Measurements from ENCODE around the gene OR2Z1.

The OR2Z1 gene, protein sequence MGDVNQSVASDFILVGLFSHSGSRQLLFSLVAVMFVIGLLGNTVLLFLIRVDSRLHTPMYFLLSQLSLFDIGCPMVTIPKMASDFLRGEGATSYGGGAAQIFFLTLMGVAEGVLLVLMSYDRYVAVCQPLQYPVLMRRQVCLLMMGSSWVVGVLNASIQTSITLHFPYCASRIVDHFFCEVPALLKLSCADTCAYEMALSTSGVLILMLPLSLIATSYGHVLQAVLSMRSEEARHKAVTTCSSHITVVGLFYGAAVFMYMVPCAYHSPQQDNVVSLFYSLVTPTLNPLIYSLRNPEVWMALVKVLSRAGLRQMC

DNA sequence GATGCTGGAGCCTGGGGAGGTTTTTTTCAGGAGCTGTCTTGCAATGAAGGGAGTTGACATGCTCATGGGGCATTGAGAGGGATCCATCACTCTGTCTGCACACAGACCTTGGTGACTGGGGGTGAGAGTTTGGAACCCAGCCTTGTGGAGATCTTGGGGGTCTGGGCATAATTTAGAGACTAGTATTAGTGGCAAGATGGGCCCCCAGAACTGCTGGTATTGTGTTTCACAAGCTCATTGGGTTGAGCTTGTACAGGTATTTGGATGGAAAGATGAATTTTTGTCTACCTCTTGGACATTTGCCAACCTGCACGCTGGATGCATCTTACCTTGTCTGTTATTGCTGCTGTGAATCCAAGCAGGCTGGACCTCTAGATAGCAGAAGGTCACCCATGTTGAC, at the start of gene OR2Z1:
OR2Z1 (plus strand) TSS at position 301 of the 400 bp plus-strand sequence. CDS start 9,395 bp downstream, outside the sequence.
- in situ Hi-C loops (cut with MboI; ENCODE audit: low sequenced_read_pairs), result no loop called here

DNA sequence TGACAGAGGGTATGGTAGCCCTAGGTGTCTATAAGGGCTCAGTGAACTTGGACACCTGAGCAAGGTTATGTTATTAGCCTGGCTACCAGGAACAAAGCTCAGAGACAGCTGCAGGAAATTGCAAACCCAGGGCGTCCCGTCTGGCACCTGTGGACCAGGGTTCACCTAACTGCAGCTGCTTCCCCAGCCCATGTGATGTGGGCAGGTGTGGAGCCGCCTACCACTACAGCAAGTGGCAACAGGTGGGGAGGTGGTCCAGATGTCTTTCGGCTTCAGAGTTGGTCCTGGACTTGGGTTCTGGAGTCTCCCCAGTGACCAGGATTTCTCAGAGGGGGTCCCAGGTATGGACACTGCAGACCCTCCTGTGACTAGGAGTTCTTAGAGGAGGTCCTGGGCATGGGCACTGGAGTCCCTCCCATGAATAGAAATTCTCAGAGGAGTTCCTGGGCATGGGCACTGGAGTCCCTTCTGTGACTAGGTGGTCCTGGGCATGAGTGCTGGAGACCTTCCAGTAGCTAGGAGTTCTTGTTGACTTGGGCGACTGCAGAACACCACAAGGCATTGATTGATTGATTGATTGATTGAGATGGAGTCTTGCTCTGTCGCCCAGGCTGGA, 48.0 kb upstream of the OR2Z1 start:
- in situ Hi-C loops (cut with MboI; ENCODE audit: low sequenced_read_pairs), result no loop called here

DNA sequence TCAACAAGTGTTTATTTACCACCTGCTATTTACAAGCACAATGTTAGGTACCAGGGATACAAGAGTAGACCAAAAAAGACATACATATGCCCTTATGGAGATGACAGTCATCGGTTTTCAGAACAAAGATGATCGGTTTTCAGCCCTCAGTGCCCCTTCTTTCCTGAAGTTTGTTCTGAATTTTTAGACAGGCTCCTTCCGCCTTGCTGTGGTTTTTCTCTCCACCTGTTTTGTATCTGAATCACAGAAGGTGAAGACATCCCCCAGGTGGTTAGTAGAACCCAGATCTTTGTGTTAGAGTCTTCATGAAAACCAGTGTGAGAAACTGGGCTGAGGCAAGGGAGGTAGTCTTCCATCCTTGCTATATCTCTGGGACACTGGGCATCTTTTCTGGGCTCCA, 46.4 kb upstream of the OR2Z1 start:
- in situ Hi-C loops (cut with MboI; ENCODE audit: low sequenced_read_pairs), result no loop called here

DNA sequence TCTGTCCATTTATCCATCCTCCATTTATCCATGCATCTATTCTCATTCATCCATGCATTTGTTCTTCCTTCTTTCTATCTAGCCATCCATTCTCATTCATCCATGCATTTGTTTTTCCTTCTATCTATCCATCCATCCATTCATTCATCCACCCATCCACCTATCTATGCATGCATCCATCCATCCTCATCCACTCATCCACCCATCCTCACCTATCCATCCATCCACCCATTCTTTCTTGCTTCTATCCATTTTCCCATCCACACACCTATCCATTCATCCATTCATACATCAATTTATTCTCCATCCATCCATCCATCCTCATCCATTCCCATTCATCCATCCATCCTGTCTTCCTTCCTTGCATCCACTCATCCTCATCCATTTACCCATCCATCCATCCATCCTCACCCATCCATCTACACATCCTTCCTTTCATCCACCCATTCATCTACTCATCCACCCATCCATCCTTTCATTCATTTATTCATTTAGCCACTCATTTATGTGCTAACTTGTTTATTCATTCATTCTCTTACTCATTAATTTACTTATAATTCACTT, 43.1 kb upstream of the OR2Z1 start:
- in situ Hi-C loops (cut with MboI; ENCODE audit: low sequenced_read_pairs), result no loop called here

DNA sequence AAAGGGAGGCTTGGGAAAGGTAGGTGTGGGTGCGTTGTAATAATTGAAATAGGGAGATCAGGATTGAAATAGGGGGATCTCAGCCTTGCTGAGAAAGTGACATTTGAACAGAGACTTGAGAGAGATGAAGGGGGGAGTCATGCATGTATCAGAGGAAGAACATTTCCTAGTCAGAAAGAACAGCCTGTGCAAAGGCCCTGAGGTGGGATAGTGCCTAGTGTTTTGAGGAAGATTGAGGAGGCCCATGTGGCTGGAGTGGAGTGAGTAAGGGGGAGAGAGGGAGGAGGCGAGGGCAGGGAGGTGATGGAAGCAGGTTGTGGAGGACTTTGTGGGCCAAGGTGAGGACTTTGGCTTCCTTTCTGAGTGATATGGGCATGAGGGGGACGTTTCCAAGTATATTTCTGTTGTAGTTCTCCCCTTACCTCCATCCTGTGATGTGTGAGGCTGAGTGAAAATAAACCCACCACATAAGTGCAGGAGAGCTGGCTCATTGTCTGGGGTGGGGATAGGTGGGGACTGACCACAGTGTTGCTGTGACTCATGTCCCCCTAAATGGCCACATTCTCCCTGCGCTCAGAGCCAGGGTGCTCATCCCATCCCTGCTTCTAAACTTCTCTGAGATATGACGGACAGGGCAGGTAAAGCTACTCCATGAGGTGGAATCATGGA, 40.6 kb upstream of the OR2Z1 start:
- in situ Hi-C loops (cut with MboI; ENCODE audit: low sequenced_read_pairs), result loop anchor here (5.0 kb wide), 1 partner anchor 34 kb away; no protein-coding TSS in a partner anchor

DNA sequence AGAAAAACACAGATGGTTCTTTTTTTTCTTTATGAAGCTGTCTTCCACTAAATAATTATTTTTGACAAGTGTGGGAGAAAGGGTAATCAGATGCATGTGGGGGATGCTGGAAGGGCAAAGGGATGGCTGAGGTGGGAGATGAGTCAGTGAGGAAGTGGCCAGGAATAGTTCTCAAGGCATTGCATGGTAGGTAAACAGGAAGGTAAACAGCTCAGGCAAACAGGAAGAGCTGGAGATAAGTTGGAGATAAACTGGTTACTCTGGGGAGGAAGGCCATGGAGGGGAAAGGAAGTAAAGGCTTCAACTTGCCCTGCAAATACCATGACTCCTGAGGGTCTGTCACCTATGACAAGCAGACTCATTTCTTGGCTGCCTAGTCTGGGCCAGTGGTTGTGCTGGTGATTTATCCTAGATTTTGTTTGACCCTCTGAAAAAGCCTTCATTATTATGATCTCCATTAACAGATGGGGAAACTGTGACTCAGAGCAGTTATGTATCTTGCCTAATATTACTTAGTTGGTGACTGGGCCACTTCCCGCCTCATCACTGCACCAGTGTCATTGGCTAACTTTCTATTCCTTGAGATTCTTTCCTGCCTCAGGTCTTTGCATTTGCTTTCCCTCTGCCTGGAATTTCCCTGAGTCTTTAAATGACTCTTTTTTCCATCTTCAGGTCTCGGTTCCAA, 39.9 kb upstream of the OR2Z1 start:
- in situ Hi-C loops (cut with MboI; ENCODE audit: low sequenced_read_pairs), result loop anchor here (5.0 kb wide), 1 partner anchor 34 kb away; no protein-coding TSS in a partner anchor

DNA sequence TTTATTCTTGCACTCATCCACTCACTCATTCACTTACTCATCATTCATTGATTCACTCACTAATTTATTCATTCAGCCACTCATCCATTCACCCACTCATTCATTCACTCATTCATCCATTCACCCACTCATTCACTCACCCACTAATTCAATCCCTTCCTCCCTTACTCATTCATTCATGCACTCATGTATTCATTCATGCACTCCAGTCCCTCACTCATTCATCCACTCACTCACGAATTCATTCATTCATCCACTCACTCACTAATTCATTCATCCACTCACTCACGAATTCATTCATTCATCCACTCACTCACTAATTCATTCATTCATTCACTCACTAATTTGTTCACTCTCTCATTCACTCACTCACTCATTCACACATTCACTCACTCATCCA, 39.0 kb upstream of the OR2Z1 start:
- in situ Hi-C loops (cut with MboI; ENCODE audit: low sequenced_read_pairs), result loop anchor here (5.0 kb wide), 1 partner anchor 35 kb away; no protein-coding TSS in a partner anchor

DNA sequence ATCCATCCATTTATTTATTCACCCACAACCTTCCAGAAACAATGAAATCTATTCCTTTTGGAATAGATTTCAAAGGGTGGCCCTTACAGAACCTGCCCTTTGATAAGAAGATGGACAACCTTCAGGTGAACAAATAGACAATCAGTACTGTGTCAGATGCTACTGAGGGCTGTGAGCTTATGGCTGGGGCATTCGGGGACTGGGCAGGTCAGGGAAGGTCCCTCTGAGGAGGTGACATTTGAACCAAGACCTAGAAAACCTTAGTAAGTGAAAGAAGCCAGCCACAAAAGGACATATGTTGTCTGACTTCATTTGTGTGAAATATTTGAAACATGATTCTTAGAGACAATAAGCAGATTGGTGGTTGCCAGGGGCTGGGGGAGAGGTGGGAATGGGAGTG, 38.5 kb upstream of the OR2Z1 start:
- in situ Hi-C loops (cut with MboI; ENCODE audit: low sequenced_read_pairs), result loop anchor here (5.0 kb wide), 1 partner anchor 36 kb away; no protein-coding TSS in a partner anchor

DNA sequence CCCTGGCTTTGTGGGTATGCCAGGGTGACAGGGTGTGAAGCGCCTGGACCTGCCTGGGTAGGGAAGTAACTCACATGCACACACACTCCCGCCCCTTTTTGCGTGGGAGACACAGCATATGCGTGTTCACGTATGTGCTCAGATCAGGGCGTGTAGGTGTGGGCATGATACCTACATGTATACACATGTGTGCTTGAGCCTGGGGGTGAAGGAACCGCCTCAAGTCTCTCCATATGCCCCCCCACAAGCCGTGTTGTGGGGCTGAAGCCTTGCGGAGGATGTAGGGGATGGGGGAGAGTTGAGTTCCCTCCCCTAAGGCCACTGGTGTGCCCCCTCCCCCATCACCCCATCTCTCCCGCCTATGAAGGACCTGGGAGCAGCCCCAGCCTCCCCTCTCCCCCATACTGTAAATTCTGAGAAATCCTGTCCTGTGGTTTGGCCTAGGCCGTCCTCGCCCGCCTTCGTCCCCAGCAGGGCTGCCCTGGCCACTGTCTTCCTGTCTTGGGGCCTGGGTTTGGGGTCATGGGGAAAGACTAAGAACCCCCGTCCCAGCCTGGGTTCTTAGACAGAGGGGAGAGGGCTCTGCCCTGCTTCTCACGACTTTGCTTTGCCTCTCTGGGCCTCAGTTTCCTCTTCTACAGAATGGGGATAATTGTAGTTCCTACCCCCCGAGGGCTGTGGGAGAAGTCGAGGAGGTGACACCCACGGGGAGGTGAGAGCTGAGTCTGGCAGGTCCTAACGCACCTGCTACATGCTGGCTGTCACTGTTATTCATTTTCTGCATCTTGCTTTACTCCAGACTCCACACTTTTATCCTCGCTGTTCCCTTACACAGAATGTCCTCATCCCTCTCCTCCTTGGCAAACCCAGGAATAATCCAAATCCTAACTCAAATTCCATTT, 37.2 kb upstream of the OR2Z1 start:
- in situ Hi-C loops (cut with MboI; ENCODE audit: low sequenced_read_pairs), result loop anchor here (5.0 kb wide), 1 partner anchor 37 kb away; no protein-coding TSS in a partner anchor

DNA sequence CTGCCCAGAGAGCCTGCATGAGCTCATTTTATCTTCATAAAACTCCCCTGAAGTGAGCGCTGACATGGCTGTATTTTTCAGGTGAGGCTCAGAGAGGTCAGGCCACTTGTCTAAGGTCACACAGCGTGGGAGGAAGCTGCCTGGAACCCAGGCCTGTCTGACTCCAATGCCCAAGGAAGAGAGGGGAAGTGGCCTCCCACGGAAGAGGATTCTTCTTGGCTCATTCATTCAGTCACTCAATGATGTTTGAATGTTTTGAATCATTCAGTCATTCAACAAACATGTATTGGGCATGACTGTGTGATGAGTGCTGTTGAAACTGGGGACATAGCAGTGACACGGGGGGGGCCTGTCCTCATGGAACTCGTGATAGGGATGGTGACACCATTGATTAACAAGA, 34.9 kb upstream of the OR2Z1 start:
- in situ Hi-C loops (cut with MboI; ENCODE audit: low sequenced_read_pairs), result no loop called here

DNA sequence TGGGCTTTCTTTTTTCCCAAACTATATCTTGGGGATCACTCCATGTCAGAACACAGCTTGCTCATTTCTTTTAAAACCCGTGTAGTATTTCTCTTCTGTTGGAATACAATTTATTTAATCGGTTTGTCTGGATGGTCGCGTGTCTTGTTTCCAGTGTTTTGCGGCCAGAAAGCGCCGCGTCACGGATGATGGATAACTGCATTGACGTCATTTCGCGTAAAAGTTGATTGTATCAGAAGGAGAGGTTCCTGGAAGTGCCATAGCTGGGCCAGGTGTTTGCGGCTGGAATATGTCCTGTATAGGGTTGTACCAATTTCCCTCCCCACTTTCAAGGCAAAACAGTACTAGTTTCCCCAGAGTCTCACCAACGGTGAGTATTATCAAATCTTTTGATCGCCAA, 32.5 kb upstream of the OR2Z1 start:
- in situ Hi-C loops (cut with MboI; ENCODE audit: low sequenced_read_pairs), result no loop called here

DNA sequence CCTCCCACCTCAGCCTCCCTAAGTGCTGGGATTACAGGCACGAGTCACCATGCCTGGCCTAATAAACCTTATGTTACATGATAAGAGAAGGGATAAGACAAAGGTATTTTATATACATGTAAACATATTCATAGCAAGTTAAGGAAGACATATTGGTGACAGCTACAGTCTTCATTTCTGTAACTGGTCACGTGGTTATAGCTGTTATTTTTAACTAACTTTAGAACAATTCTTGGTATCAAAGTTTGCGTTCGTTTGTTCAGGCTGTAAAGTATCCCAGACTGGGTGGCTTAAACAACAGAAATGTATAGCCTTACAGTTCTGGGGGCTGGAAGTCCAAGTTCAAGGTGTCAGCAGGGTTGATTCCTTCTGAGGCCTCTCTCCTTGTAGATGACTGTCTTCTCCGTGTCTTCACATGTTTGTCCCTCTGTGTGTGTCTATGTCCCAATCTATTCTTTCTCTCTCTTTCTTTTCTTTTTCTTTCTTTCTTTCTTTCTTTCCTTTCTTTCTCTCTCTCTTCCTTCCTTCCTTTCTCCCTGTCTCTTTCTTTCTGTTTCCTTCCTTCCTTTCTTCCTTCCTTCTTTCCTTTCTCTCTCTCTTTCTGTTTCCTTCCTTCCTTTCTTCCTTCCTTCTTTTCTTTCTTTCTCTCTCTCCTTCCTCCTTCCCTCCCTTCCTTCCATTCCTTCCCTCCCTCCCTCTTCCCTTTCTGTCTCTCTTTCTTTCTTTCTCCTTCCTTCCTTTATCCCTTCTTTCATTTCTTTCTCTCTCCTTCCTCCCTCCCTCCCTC, 30.5 kb upstream of the OR2Z1 start:
- in situ Hi-C loops (cut with MboI; ENCODE audit: low sequenced_read_pairs), result no loop called here

DNA sequence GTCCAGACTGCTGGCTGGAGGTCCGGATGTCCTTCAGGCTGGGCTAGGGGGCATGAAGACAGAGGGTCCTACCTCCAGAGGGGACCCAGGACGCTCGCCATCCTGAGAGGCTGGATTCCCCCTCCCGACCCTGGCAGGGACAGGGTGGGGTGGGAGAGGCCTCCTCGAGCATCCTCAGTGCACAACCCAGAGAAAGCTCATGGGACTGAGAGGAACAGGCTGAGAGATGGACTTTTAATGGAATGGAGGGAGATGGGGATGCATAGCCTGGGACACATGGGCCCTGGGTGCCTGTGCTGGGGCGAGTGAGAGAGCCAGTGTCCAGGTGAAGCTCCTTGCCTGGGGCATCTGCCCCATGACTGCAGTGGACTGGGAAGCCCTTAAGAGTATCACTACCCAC, 25.9 kb upstream of the OR2Z1 start:
- in situ Hi-C loops (cut with MboI; ENCODE audit: low sequenced_read_pairs), result no loop called here

DNA sequence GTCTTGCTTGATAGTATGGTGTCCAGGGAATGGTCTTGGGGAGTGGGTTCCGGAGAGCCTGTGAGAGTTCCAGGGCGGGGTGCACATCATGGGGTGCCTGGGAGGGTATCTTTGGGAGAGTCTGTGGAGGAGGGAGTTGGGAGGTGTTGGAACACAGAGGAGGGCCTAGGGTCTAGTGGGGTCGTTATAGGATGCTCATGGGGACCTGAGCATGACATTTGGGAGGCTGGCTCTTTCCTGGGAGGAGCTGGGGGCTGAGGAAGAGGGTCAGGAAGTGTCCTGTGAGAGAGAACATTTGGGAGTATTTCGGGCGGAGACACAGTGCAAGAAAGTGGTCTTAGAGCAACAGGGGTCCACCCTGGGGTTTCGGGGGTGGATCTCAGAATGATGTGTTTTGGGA, 25.5 kb upstream of the OR2Z1 start:
- in situ Hi-C loops (cut with MboI; ENCODE audit: low sequenced_read_pairs), result no loop called here

DNA sequence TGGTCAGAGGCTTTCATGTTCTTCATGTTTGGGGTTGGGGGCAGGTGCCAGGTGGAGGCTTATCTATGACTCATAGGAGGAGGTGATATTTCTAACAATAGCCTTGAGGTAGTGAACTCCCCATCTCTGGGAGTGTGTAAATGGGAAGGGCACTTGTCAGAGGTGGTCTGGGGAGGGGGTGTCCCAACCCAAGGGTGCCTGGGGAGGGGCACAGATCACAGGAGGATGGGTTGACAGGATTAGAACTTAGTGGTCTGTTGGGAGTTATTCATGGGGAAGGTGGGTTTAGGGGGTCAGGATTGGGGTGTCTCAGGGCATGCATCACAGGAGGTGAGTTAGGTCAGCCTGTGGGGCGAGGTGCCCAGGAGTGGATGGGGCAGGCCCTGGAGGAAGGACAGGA, 24.4 kb upstream of the OR2Z1 start:
- in situ Hi-C loops (cut with MboI; ENCODE audit: low sequenced_read_pairs), result no loop called here

DNA sequence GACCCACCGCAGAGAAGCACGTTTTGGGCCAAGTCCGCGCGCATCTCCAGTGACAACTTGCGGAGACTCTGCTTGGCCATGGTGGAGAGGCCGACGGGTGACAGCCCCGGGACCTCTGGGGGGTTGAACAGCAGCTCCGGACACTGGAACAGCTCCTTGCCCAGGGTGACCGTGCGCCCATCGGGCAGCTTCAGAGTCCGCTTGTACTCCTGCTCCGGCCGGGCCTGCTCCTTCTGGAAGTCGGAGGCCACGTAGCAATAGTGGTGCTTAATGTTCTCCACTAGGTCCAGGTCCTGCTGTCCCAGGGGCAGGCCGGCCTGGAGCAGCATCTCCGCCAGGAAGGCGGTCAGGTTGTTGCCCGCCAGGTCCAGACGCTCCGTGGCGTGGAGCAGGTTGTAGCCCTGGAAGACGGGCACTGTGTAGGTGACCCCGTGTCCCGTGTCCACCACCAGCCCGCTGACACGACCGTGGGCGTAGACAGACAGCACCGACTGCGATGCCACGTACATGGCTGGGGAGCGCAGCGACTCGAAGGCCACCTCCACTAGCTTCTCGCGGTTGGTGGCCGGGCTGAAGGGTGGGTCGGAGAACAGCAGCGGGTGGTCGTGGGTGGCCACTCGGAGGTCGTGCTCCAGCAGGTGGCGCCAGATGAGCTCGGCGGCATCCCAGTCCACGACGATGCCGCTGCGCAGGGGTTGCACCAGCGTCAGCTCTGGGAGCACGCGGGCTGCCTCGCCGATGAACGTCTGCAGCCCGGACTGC, 23.6 kb upstream of the OR2Z1 start:
- in situ Hi-C loops (cut with MboI; ENCODE audit: low sequenced_read_pairs), result no loop called here

DNA sequence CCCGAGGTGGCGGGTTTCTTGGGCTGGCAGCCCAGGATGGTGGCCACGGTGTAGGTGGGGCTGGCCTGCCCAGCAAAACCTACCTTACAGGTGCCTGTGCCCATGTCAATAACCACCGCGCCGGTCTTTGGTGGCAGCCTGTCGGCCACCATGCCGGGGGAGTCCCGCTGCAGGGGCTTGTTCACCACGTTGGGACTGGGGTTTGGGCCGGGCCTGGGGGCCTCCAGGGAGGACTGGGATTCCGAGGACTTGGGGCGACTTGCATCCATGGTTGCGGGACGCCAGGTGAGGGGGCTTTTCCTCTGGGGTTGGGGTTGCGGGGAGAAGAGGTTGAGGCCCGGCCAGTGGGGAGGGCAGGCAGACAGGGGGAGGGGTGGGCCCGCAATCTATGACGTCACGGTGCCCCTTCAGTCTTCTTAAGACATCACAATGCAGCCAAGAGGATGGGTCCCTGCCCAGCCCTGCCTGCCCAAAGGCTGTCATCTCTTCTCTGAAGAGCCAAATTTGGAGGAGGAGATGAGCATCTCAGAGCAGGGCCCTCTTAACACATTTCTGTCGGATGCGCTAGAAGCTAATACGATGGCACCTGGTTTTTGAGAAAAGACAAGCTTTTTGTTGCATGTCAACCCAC, 22.9 kb upstream of the OR2Z1 start, which contains the start of gene ACTL9:
ACTL9 (minus strand) TSS at position 363 of the 631 bp plus-strand sequence; CDS start at position 269, 94 bp downstream.
- in situ Hi-C loops (cut with MboI; ENCODE audit: low sequenced_read_pairs), result no loop called here

DNA sequence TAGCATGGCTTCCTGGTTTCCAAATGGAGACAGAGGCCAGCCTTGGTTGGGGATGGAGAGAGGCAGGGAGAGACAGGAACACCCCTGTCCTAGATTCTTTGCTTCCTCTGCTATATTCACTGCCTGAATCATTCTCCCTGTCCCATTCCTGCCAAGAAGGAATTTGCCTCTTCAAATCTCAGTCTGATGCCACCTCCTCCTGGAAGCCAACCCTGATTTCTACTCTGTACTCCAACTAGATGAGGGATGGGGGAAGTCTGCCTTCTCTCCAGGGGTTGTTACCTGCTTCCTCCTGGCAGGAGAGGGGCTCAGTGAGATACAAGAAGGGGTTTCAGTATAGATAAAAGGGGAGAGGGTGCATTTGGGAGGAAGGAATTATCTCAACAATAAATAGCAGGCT, 21.5 kb upstream of the OR2Z1 start:
- in situ Hi-C loops (cut with MboI; ENCODE audit: low sequenced_read_pairs), result no loop called here

All from HL-60/S4 (cell line).